Epithelial cell of proximal tubule (primary cell): ENCODE data around the gene DTNBP1. TPM values are rescaled to one million over a fixed set of nuclear protein-coding genes. Genes with fewer than 3 reads are reported as not detected.
A peak's percentile ranks its signal among the peaks of the same experiment; 100 is the strongest.

Source experiments
- DNase-seq: peaks from one replicate; pipeline ENCODE4 v3.0.0-alpha.2; 2011; ENCODE audit warnings: low read depth
- H3K4me3 ChIP-seq: 2 replicates; pipeline ENCODE4 v1.5.1; 2011; ENCODE audit warnings: low read depth, mild to moderate bottlenecking, low read length
- total RNA-seq: library from RNA; depleted of rRNA; stranded (reverse); fragments of >200 nt; gene quantifications from 2 replicates; pipeline ENCODE4 v1.2.3, GENCODE V29; 2015
- TF ChIP-seq, protein P1 (sequence below): conservative IDR thresholded peaks from 2 replicates; pipeline ENCODE4 v1.5.1; 2012; ENCODE audit warnings: low read depth, mild to moderate bottlenecking, low read length

Gene DTNBP1
- total RNA-seq, 1 donor from 2014 or later, result 6.3 TPM

DNA sequence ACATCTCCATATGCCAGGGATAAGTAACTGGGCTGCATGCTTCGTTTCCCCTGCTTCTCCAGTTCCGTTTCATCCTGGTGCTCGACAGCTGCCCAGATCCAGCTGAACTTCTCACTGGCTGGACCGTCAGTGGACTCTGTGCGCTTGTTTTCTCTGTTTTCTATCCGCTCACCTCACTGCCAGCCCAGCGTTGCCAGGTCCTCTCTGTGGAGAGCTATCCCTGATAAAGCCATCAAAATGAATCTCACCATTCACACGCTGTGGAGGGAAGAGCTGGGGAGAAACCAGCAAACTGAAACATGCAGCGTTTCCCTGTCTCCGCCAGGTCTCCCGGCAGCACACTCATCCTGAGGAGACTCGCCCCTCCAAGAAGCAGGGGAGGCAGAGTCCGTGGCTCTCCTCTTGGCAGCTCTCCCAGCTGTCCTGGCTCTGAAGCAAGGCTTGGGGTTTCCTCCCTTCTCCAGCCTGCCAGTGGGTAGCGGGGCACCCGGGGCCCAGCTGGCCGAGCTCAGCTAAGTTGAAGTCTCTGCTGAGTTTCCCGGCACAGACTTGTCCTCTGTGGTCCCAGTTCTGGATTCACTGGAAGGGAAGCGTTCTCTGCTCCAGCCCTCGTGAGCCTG, 160.9 kb downstream of the DTNBP1 start:
- no peak for DNase-seq
- H3K4me3 ChIP-seq, result peak overlapping the region; percentile 39
- TF ChIP-seq, protein P1, sequence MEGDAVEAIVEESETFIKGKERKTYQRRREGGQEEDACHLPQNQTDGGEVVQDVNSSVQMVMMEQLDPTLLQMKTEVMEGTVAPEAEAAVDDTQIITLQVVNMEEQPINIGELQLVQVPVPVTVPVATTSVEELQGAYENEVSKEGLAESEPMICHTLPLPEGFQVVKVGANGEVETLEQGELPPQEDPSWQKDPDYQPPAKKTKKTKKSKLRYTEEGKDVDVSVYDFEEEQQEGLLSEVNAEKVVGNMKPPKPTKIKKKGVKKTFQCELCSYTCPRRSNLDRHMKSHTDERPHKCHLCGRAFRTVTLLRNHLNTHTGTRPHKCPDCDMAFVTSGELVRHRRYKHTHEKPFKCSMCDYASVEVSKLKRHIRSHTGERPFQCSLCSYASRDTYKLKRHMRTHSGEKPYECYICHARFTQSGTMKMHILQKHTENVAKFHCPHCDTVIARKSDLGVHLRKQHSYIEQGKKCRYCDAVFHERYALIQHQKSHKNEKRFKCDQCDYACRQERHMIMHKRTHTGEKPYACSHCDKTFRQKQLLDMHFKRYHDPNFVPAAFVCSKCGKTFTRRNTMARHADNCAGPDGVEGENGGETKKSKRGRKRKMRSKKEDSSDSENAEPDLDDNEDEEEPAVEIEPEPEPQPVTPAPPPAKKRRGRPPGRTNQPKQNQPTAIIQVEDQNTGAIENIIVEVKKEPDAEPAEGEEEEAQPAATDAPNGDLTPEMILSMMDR, result no peak

DNA sequence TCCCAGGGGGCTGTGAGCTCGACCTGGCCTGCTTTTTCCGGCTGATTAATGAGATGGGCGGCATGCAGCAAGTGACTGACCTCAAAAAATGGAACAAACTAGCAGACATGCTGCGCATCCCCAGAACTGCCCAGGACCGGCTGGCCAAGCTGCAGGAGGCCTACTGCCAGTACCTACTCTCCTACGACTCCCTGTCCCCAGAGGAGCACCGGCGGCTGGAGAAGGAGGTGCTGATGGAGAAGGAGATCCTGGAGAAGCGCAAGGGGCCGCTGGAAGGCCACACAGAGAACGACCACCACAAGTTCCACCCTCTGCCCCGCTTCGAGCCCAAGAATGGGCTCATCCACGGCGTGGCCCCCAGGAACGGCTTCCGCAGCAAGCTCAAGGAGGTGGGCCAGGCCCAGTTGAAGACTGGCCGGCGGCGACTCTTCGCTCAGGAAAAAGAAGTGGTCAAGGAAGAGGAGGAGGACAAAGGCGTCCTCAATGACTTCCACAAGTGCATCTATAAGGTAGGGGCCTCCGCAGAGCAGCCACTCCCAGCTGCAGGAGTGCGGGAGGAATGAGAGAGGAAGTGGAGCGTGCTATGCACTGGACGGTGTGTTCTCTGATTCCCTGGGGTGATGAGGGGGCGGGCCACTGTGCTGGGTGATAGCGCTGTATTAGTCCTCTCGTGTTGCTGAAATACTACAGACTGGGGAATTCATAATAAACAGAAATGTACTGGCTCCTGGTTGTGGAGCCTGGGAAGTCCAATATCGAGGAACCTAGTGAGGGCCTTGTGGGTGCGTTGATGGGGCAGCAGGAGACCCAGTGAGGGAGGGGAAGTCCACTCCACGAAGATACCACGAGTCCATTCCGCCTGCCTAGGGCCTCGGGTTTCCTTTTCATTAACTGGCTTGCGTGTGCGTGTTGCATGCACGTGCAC, 161.7 kb downstream of the DTNBP1 start:
- peak overlapping the region; percentile 39 for H3K4me3 ChIP-seq
- no peak for DNase-seq
- TF ChIP-seq, protein P1, result no peak

DNA sequence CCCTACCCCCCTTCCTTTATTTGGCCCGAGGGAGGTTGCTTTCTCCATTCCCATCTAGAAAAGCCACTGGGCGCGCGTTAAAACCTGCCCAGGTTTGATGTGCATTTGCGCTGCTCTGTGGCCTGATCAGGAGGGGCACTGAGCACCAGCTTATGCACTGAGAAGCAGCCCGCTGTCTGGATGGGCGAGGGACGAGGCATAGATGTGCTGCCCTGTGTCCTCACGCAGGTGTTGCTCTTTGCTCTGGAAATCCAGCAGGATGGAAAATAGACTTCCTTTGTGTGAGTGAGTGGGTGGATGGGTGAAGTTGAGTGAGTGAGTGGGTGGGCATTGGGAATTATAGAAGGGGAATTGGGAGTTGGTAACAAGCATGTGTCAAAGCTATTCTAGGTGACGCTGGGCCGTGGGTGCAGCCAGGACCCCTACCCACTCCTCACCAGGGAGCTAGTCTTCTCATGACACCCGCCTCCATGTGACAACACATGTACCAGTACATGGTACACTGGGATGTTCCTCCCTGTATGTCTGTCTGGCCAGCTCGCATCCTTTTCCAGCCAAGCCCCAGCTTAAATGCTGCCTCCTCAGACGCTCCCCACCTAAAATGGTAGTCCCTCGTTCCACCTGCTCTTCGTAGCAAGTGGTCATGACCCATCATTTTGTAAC, 162.6 kb downstream of the DTNBP1 start:
- TF ChIP-seq, protein P1, result no peak
- no peak overlapping the region for H3K4me3 ChIP-seq
- DNase-seq, result no peak

DNA sequence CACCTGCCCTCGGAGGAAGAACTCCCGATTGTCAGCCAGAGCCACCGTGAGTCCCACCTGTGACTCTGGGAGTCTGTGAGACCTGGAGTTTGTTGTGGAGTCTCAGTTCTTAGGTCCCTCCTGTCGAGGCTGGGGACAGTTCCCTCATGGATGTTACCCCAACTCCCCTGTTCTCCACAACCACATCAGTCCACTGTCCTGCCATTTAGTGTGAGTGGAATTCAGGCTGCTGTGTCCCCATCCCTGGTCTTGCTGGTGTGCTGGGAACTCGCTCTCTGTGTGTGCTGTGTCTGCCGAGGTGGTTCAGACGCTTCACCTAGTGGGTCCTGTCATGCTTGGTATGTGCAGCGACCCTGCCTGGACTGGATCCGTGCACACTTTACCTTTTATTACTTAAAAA, 163.2 kb downstream of the DTNBP1 start:
- no peak for DNase-seq
- H3K4me3 ChIP-seq, result no peak overlapping the region
- TF ChIP-seq, protein P1, result no peak

DNA sequence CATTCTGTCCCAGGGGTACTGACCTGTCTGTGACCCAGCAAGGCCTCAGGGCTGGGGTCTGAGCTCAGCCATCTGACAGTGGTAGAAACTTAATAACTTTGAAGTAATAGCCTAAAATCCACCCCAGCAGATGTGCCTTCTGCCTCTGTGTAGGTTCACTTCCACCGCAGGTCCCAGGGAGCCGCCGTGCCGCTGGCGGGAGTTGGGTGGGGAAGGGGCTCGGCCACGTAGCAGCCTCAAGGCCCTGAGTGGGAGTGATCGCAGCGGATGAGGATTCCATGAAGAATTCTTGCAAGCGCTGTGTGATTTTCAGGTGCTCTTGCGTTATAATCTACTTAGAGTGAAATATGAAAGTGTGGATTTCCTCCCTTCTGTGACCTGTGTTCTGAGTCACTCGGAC, 163.7 kb downstream of the DTNBP1 start:
- TF ChIP-seq, protein P1, result no peak
- no peak overlapping the region for H3K4me3 ChIP-seq
- no peak for DNase-seq

DNA sequence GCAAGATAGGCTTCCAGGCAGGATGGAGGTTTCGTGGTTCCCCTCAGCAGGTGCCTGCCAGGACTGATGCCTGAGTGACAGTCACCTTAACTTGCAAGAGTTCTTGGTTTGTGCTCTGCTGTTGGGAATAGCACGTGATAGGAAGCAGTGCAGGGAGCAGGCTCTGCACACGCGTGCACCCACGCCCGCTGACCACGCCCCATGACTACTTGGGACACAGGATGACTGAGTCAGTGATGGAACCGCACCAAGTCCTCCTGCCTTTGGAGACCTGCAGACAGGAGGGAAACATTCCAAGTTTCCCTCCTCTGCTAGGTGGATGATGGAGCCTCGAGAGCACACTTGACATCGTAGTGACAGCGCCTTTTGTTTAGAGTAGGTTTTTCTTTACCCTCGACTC, 164.2 kb downstream of the DTNBP1 start:
- TF ChIP-seq, protein P1, result no peak
- H3K4me3 ChIP-seq, result no peak overlapping the region
- DNase-seq, result no peak
